ENCODE measurements around the gene SMARCD3.

- TF ChIP-seq CTCF (IDR thresholded peaks at IDR 0.05), result no peak
- TF ChIP-seq POLR2A (IDR thresholded peaks at IDR 0.05), result no peak
These were observed 7.3 kb downstream of the SMARCD3 start for GRCh38 chr7:151240942-151241754.

Data from uterus (tissue), 2 donors.